ENCODE data around the gene PNLIPRP3. TPM values are rescaled to one million over a fixed set of nuclear protein-coding genes. Genes with fewer than 3 reads are reported as not detected.

PNLIPRP3 gene
- total and polyA plus RNA-seq, 2 of the 4 experiments (the other 2 are of a cell fraction), result not detected

DNA sequence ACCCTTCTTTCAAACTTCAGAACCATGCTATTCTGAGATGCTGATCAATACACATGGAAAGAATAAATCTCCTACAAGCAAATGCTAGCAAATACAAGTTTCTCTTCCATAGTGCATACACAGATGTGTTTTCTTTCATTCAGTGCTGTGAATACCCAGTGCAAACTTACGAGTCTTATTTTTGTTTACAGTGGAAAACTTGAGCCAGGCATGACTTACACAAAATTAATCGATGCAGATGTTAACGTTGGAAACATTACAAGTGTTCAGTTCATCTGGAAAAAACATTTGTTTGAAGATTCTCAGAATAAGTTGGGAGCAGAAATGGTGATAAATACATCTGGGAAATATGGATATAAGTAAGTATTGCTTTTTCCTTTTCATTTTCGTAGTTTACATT is 48.8 kb downstream of the PNLIPRP3 start:
- H2BK20ac ChIP-seq (ENCODE audit: low read depth, low read length), result no peak overlapping the region
- no peaks in the 10 kb centered on the region for H3K9me3 ChIP-seq (ENCODE audit: control insufficient read depth, insufficient read depth, low read length)
- BruUV-seq (replicated peaks), result no TSS peak
- TF ChIP-seq FOS (IDR thresholded peaks at IDR 0.05; ENCODE audit: low read depth, low read length) (no peak), MAFK (IDR thresholded peaks at IDR 0.05; ENCODE audit: low read depth, low read length) (no peak), POLR2A (IDR thresholded peaks at IDR 0.05; ENCODE audit: low read depth, low read length) (no peak), RAD21 (IDR thresholded peaks at IDR 0.05; ENCODE audit: low read length) (no peak), SMC3 (IDR thresholded peaks at IDR 0.05; ENCODE audit: low read depth, low read length) (no peak), BHLHE40 (IDR thresholded peaks at IDR 0.05; ENCODE audit: low read depth, low read length) (no peak)
- TF ChIP-seq, protein P1, sequence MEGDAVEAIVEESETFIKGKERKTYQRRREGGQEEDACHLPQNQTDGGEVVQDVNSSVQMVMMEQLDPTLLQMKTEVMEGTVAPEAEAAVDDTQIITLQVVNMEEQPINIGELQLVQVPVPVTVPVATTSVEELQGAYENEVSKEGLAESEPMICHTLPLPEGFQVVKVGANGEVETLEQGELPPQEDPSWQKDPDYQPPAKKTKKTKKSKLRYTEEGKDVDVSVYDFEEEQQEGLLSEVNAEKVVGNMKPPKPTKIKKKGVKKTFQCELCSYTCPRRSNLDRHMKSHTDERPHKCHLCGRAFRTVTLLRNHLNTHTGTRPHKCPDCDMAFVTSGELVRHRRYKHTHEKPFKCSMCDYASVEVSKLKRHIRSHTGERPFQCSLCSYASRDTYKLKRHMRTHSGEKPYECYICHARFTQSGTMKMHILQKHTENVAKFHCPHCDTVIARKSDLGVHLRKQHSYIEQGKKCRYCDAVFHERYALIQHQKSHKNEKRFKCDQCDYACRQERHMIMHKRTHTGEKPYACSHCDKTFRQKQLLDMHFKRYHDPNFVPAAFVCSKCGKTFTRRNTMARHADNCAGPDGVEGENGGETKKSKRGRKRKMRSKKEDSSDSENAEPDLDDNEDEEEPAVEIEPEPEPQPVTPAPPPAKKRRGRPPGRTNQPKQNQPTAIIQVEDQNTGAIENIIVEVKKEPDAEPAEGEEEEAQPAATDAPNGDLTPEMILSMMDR (conservative IDR thresholded peaks at IDR 0.05; ENCODE audit: low read depth, low read length), result no peak
- DNase-seq (no peak), ATAC-seq (ENCODE audit: low read depth) (no peak)
- H2BK120ac ChIP-seq (ENCODE audit: low read depth, low read length), result no peak overlapping the region
- no peak overlapping the region for H4K91ac ChIP-seq (ENCODE audit: insufficient read depth, low read depth, low read length)
- no peaks in the 10 kb centered on the region for H3K79me1 ChIP-seq (ENCODE audit: low read depth in 1 of 2, low read length in 2 of 2)
- no peak overlapping the region for H4K8ac ChIP-seq (ENCODE audit: low read depth in 2 of 2, low read length in 2 of 2)
- H3K23ac ChIP-seq (ENCODE audit: low read depth, low read length), result no peak overlapping the region
- H3K4me1 ChIP-seq (ENCODE audit: control insufficient read depth, insufficient read depth, low read length), result no peaks in the 10 kb centered on the region
- no peak overlapping the region for H2AK5ac ChIP-seq (ENCODE audit: low read depth, low read length)
- H3K27me3 ChIP-seq (ENCODE audit: control insufficient read depth, insufficient read depth, low read length), result no peaks in the 10 kb centered on the region
- no peak overlapping the region for H3K56ac ChIP-seq (ENCODE audit: extremely low read depth, insufficient read depth, low read length)
- H3K4me2 ChIP-seq (ENCODE audit: low read depth, low read length), result no peak overlapping the region
- dilution Hi-C loops (cut with HindIII; ENCODE audit: low sequenced_read_pairs, unreplicated experiment) (no loop called here), intact Hi-C loops (cut with micrococcal nuclease) (no loop called here), in situ Hi-C loops (cut with MboI; ENCODE audit: low sequenced_read_pairs) (no loop called here)
- H3K18ac ChIP-seq (ENCODE audit: low read depth, low read length), result no peak overlapping the region
- no peak overlapping the region for H4K5ac ChIP-seq (ENCODE audit: low read depth, low read length)
- no peak overlapping the region for H3K9ac ChIP-seq (ENCODE audit: low read depth, low read length)
- H2AK9ac ChIP-seq (replicated peaks; ENCODE audit: low read depth, low read length, poor library complexity), result no peak overlapping the region
- no peak overlapping the region for H2BK5ac ChIP-seq (ENCODE audit: low read depth, low read length, poor library complexity, severe bottlenecking)
- no peak overlapping the region for H3K4ac ChIP-seq (ENCODE audit: low read depth, low read length)
- H3K9me1 ChIP-seq (ENCODE audit: insufficient read depth, low read length), result no peaks in the 10 kb centered on the region
- ChIA-PET POLR2A (ENCODE audit: unreplicated experiment) (no interaction called here), CTCF (no interaction called here)
- no peak overlapping the region for H3K14ac ChIP-seq (replicated peaks; ENCODE audit: low read depth, low read length)
- no peaks in the 10 kb centered on the region for H4K20me1 ChIP-seq (ENCODE audit: insufficient read depth, low read length)
- no peak overlapping the region for H3K4me3 ChIP-seq (ENCODE audit: insufficient read depth, low read depth, low read length)
- no peak overlapping the region for H2AFZ ChIP-seq (replicated peaks; ENCODE audit: low read length, poor library complexity)
- no peaks in the 10 kb centered on the region for H3K36me3 ChIP-seq (ENCODE audit: control insufficient read depth, insufficient read depth, low read length)
- H3K27ac ChIP-seq (ENCODE audit: insufficient read depth, low read length), result no peak overlapping the region
- WGBS, 2 experiments (ENCODE audit: extremely low coverage in 2 of 2, insufficient read length in 1 of 2), result 8% methylated on average over 2 of the region's 4 CpGs; no CpG with 5 or more reads in 1 of the 2 experiments
- no peak overlapping the region for H2BK15ac ChIP-seq (ENCODE audit: low read depth, low read length)
